Activated CD8-positive, alpha-beta memory T cell treated with anti-CD3 and anti-CD28 coated beads, Interleukin-2, amount 50 U/mL, for 24 hours (primary cell): ENCODE data around the gene GINM1.

Experiments
- DNase-seq: peaks from one replicate; pipeline ENCODE4 v3.0.0-alpha.2; 2020; ENCODE audit errors: extremely low read depth

Gene GINM1

DNA sequence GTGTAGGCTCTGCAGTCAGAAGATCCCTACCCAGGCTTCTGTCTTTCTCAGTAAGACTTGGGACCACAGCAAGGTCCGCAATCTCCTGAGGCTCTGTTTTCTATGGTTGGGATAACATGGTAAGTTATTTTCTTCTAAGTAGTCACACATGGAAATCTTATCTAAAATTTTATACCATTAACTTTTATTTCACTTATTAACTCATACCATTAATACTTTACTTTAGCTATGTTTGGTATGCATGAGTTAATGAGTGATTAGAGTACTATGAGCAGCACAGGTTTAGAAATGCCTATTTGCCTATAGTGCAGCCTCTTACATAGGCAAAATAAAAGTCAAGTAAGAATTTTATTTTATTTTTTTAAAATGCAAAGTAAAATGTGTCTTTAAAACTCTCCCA is 27.2 kb downstream of the GINM1 start:
- no peak for DNase-seq

DNA sequence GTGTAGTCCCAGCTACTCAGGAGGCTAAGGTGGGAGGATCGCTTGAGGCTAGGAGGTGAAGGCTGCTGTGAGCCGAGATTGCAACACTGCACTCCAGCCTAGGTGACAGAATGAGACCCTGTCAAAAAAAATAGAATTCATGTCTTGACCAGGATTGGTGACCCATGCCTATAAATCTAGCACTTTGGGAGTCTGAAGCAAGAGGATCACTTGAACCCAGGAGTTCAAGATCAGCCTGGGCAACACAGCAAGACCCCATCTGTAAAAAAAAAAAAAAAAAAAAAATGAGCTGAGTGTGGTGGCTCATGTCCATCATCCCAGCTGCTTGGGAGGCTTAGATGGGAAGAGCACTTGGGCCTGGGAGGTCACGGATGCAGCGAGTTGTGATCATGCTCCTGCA is 34.3 kb downstream of the GINM1 start:
- DNase-seq, result no peak

DNA sequence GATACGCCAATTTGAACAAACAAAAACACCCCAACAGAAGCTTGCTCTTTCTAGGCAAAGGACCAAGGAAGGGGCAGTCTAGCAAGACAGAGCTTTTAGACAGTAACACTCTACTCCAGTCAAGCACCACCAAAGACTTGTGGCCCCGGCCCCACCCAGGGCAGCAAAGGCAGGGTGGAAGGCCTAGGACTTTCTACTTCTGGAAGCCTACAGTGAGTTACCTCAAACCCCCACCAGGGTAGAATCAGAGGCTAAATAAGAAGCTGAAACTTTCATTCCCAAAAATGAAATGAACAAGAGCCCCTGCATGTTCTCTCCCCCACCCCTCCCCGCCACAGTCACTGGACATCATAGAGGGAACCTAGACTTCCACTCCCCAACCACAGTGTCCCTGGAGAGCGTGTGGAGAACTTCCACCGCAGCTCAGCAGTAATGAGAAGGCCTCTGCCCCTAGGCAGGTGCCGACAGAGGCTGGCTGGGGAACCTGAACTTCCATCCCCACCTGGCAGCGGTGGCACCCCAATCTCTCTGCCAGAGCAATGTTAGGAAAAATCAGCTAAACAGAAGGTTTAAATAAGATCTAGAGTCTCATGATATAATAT is 42.3 kb downstream of the GINM1 start:
- no peak for DNase-seq

GRCh38 chr6:149614337-149614736 is 48.2 kb downstream of the GINM1 start:
- DNase-seq, result no peak

DNA sequence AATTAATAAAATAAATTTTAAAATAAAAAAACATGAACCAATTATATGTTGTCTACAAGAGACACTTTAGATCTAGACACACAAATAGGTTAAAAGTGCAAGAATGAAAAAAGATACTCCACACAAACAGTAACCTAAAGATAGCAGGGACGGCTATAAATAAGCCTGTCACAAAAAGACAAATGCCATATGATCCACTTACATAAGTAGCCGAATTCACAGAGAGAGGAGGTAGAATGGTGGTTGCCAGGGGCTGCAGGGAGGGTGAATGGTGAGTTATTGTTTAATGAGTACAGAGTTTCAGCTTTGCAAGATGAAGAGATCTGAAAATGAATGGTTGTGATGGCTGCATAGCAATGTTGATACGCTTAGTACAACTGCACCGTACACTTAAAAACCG is 49.6 kb downstream of the GINM1 start:
- no peak for DNase-seq

GRCh38 chr6:149627672-149628071 is 61.5 kb downstream of the GINM1 start:
- no peak for DNase-seq

DNA sequence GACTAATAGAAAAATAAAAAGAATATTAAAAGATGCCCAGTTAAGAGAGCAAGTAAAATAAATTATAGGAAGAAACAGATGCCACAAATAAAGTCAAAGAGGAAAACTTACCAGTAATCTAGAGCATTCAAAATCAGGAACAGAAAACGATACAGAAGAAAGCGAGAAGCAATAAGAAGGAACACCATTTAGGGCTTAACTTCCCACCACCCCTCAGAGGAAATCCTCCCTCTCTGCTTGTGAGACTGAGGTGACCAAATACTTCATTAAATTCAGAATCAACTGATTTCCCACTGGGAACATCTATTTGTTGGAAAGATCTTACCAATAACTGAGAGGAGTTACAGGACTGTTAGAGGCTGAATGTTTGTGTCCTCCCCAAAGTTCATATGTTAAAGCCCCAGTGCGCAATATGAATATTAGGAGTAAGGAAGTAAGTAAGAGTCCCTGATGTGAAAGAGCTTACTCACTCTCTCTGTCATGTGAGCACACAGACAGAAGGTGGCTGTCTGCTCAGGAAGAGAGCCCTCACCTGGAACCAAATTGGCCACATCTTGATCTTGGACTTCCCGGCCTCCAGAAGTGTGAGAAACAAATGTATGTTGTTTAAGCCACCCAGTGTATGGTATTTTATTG is 62.8 kb downstream of the GINM1 start:
- no peak for DNase-seq

DNA sequence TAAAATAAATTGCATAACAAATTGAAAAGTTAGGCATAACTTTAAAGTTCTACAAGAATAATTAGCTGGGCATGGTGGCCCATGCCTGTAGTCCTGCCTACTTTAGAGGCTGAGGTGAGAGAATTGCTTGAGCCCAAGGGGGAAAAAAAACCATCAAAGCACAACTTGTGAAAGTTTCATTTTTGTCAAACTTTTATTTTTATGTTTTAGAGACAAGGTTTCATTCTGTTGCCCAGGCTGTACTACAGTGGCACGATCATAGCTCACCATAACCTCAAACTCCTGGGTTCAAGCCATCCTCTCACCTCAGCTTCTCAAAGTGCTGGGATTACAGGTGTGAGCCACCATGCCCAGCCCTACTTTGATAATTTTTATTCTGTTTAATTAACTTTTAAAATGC is 68.1 kb downstream of the GINM1 start:
- no peak for DNase-seq

DNA sequence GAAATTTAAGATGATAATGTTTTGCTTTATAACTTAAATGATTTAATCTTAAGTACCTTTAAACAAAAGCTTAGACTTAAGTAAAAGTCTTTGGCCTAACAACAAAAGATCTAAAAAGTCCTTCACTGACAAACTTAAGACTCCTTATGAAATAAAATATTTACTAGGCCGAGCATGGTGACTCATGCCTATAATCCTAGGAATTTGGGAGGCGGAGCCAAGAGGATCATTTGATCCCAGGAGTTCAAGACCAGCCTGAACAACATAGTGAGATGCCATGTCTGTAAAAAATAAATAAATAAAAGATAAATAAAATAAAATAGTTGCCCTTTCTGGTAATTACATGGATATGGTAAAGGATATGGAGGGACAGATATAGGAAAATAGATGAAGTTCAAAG is 69.9 kb downstream of the GINM1 start:
- no peak for DNase-seq
